Panc1 (cell line): ENCODE data around the gene BANF1.

Source experiments
- TF ChIP-seq, protein P1 (sequence below), 2 experiments: IDR thresholded peaks; 2 replicates each; pipeline ENCODE4 v1.6.1; 2011 to 2012; ENCODE audit warnings: low read depth in 2 of 2, control low read depth in 1 of 2, low read length in 1 of 2, mild to moderate bottlenecking in 1 of 2, moderate library complexity in 1 of 2; ENCODE audit not compliant: insufficient read depth in 1 of 2
- TF ChIP-seq, protein P2 (sequence below): fragments of 450-650 bp; IDR thresholded peaks from 2 replicates; pipeline ENCODE4 v1.5.1; 2017; ENCODE audit warnings: mild to moderate bottlenecking

DNA sequence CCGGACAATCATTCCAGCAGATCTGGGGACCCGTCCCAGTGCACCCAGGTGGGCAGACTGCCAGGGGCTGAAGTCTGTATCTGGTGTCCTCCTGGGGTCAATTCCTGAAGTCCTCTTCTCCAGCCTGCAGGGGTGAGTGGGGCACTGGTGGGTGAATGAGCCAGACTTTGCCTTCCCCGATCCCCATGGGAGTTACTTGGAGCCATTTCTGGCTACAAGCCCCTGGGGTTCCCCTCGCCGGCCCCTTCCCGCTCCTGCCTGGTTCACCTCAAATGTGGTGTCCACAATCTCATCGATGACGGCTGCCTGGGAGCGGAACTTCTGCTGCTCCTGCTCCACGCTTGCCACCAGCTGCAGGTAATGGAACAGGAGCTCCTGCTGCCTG lies 14.5 kb downstream of the BANF1 start:
- TF ChIP-seq, protein P1, sequence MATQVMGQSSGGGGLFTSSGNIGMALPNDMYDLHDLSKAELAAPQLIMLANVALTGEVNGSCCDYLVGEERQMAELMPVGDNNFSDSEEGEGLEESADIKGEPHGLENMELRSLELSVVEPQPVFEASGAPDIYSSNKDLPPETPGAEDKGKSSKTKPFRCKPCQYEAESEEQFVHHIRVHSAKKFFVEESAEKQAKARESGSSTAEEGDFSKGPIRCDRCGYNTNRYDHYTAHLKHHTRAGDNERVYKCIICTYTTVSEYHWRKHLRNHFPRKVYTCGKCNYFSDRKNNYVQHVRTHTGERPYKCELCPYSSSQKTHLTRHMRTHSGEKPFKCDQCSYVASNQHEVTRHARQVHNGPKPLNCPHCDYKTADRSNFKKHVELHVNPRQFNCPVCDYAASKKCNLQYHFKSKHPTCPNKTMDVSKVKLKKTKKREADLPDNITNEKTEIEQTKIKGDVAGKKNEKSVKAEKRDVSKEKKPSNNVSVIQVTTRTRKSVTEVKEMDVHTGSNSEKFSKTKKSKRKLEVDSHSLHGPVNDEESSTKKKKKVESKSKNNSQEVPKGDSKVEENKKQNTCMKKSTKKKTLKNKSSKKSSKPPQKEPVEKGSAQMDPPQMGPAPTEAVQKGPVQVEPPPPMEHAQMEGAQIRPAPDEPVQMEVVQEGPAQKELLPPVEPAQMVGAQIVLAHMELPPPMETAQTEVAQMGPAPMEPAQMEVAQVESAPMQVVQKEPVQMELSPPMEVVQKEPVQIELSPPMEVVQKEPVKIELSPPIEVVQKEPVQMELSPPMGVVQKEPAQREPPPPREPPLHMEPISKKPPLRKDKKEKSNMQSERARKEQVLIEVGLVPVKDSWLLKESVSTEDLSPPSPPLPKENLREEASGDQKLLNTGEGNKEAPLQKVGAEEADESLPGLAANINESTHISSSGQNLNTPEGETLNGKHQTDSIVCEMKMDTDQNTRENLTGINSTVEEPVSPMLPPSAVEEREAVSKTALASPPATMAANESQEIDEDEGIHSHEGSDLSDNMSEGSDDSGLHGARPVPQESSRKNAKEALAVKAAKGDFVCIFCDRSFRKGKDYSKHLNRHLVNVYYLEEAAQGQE (IDR thresholded peaks at IDR 0.05; ENCODE audit: insufficient read depth in 1 of 2, low read depth in 2 of 2, low read length in 1 of 2): no peak
- TF ChIP-seq, protein P2, sequence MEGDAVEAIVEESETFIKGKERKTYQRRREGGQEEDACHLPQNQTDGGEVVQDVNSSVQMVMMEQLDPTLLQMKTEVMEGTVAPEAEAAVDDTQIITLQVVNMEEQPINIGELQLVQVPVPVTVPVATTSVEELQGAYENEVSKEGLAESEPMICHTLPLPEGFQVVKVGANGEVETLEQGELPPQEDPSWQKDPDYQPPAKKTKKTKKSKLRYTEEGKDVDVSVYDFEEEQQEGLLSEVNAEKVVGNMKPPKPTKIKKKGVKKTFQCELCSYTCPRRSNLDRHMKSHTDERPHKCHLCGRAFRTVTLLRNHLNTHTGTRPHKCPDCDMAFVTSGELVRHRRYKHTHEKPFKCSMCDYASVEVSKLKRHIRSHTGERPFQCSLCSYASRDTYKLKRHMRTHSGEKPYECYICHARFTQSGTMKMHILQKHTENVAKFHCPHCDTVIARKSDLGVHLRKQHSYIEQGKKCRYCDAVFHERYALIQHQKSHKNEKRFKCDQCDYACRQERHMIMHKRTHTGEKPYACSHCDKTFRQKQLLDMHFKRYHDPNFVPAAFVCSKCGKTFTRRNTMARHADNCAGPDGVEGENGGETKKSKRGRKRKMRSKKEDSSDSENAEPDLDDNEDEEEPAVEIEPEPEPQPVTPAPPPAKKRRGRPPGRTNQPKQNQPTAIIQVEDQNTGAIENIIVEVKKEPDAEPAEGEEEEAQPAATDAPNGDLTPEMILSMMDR: no peak
